K562 (cell line): Measurements from ENCODE around the gene DNASE2. TPM values are rescaled to one million over a fixed set of nuclear protein-coding genes. Genes with fewer than 3 reads are reported as not detected.

Source experiments
- AFF4 ChIP-seq: sonication (generic); formaldehyde crosslinking; IDR thresholded peaks from 2 replicates; pipeline ENCODE4 v1.8.0; 2023; ENCODE audit warnings: mild to moderate bottlenecking, missing genetic modification reagents
- BHLHE40 ChIP-seq: IDR thresholded peaks from 2 replicates; pipeline ENCODE4 v1.6.1; 2011; ENCODE audit warnings: low read length, improper control_type of control experiment
- CAMTA2 ChIP-seq: fragments of 250-450 bp; sonication (Bioruptor Pico); conservative IDR thresholded peaks from 2 replicates; pipeline ENCODE4 v1.5.1; 2022
- CCAR2 ChIP-seq: fragments of 200-400 bp; formaldehyde crosslinking; IDR thresholded peaks from 2 replicates; pipeline ENCODE4 v1.6.1; 2017; ENCODE audit warnings: mild to moderate bottlenecking, low read depth, low read length
- CEBPG ChIP-seq, 3 experiments: fragments of 200-800 bp in 1 of 3; sonication (Bioruptor generic) in 1 of 3; sonication (generic) in 1 of 3; formaldehyde crosslinking in 1 of 3; IDR thresholded peaks in 2 of 3; conservative IDR thresholded peaks in 1 of 3; 2 replicates each; pipeline versions ENCODE4 v1.6.1 to v1.8.0; 2016 to 2022; ENCODE audit warnings: missing compliant biosample characterization in 2 of 3, missing genetic modification characterization in 2 of 3, mild to moderate bottlenecking in 1 of 3, missing genetic modification reagents in 1 of 3
- FIP1L1 ChIP-seq: fragments of 200-400 bp; formaldehyde crosslinking; IDR thresholded peaks from 2 replicates; pipeline ENCODE4 v1.6.1; 2018; ENCODE audit warnings: mild to moderate bottlenecking, low read depth, low read length; ENCODE audit not compliant: poor library complexity, severe bottlenecking
- FUS ChIP-seq: fragments of 200-400 bp; formaldehyde crosslinking; optimal IDR thresholded peaks from 2 replicates; pipeline ENCODE3; 2017; ENCODE audit warnings: low read depth, low read length
- GATAD2A ChIP-seq: fragments of 450-650 bp; IDR thresholded peaks from 2 replicates; pipeline ENCODE4 v1.6.1; 2017
- HMG20A ChIP-seq: fragments of 450-650 bp; formaldehyde crosslinking; conservative IDR thresholded peaks from 2 replicates; pipeline ENCODE4 v1.4.0; 2020; ENCODE audit warnings: mild to moderate bottlenecking, mixed read lengths
- MECOM ChIP-seq: fragments of 250-450 bp; sonication (Bioruptor Pico); IDR thresholded peaks from 2 replicates; pipeline ENCODE4 v1.8.0; 2022; ENCODE audit warnings: inconsistent platforms
- MTA1 ChIP-seq: fragments of 450-650 bp; IDR thresholded peaks from 2 replicates; pipeline ENCODE4 v1.6.1; 2017; ENCODE audit warnings: borderline replicate concordance
- POLR2G ChIP-seq: fragments of 200-400 bp; formaldehyde crosslinking; IDR thresholded peaks from 2 replicates; pipeline ENCODE4 v1.6.1; 2017; ENCODE audit warnings: low read depth, mild to moderate bottlenecking, antibody characterized with exemption, low read length, moderate library complexity
- RNF2 ChIP-seq: sonication (generic); IDR thresholded peaks from 2 replicates; pipeline ENCODE4 v1.6.1; 2016
- STAT5A ChIP-seq: IDR thresholded peaks from 2 replicates; pipeline ENCODE4 v1.6.1; 2012; ENCODE audit warnings: low read length, inconsistent platforms, borderline replicate concordance
- STAT5B ChIP-seq: fragments of 250-450 bp; sonication (Bioruptor Pico); IDR thresholded peaks from 2 replicates; pipeline ENCODE4 v1.8.0; 2021; ENCODE audit warnings: mild to moderate bottlenecking, inconsistent platforms
- YBX1 ChIP-seq: fragments of 450-650 bp; IDR thresholded peaks from 2 replicates; pipeline ENCODE4 v1.7.1; 2016; ENCODE audit warnings: mild to moderate bottlenecking
- ZFPM2 ChIP-seq: fragments of 250-450 bp; sonication (Bioruptor Pico); IDR thresholded peaks from 2 replicates; pipeline ENCODE4 v1.5.1; 2022; ENCODE audit warnings: mild to moderate bottlenecking
- ZNF134 ChIP-seq: fragments of 250-450 bp; sonication (Bioruptor Pico); conservative IDR thresholded peaks from 2 replicates; pipeline ENCODE4 v1.4.0; 2020
- ZNF24 ChIP-seq: fragments of 450-650 bp; IDR thresholded peaks from 2 replicates; pipeline ENCODE4 v1.6.1; 2016
- ZNF764 ChIP-seq: fragments of 250-450 bp; sonication (Bioruptor Pico); IDR thresholded peaks from 2 replicates; pipeline ENCODE4 v1.4.0; 2020; ENCODE audit warnings: low read depth, mild to moderate bottlenecking, moderate library complexity
- polyA plus RNA-seq, 8 experiments: library from polyadenylated mRNA; depleted of rRNA in 4 of 8; stranded (reverse) in 5 of 8; unstranded in 3 of 8; fragments of >200 nt; fragmentation: Nextera tagmentation in 2 of 8; fragmentation: Illumina TruSeq in 1 of 8; extraction: Ambion mirVana in 2 of 8; extraction: Trizol in 1 of 8; gene quantifications; 2 replicates each; pipeline versions ENCODE4 v1.2.1 to v1.2.3, GENCODE V29; 2011 to 2014; ENCODE audit warnings: inconsistent platforms in 1 of 8, missing spikeins in 1 of 8
- total RNA-seq, 7 experiments: library from RNA; depleted of rRNA in 6 of 7; stranded (reverse); fragments of >200 nt in 6 of 7; fragmentation: Illumina TruSeq in 2 of 7; extraction: Trizol in 2 of 7; gene quantifications; 2 replicates each; pipeline versions ENCODE4 v1.2.1 to v1.2.3, GENCODE V29; 2011 to 2021; ENCODE audit warnings: low replicate concordance in 1 of 7
- TF ChIP-seq, protein P1 (sequence below): sonication (generic); formaldehyde crosslinking; IDR thresholded peaks from 2 replicates; pipeline ENCODE4 v1.8.0; 2022; ENCODE audit warnings: mild to moderate bottlenecking, low read depth, missing genetic modification reagents
- TF ChIP-seq, protein P2 (sequence below): sonication (generic); formaldehyde crosslinking; IDR thresholded peaks from 2 replicates; pipeline ENCODE4 v1.8.1; 2023; ENCODE audit warnings: mild to moderate bottlenecking, missing genetic modification reagents, moderate library complexity

The DNASE2 gene
- total and polyA plus RNA-seq, 9 of the 15 experiments (the other 6 are each of a cell fraction or from before 2014, with no cell fraction given), result 4.4 to 27.0 (median 20.2) TPM

DNA sequence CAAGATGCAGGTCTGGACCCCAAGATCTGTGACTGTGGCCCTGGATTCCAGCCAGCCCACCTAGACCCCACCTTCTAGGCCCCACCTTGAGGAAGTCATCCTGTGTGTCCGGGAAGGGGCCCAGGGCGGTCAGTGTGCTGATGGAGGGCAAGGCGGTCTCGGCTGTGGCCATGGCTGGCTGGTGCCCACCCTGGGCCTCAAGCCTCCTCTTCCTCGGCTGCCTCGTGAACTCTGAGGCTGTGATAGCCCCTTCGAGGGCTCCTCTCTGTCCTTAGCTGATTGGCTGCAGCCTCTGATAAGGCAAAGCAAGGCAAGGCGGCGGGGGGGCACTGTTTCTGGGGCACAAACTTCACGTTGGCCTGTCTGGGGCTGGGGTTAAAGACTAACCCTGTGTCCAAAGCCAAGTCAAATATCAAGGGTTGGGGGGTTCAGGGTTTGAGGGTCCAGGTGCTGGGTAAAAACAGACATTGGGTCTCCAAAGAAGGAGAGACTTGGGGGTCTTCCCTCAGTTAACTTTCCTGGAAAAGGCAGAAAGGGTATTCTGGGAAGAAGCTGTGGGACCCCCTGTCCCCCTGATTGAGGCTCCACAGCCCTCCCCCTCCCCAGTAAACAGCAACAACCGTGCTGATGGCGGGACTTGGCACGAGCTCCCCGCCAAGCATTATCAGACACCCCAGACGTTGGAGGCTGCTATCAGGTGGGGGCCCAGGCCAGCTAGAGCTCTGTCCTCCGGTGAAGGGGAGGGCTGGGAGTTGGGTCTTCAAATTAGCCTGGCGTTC is 5.9 kb upstream of the DNASE2 start, which contains the start of gene KLF1 (continued):
- peak; percentile 72; the same call in 1 of the 2 replicates for TF ChIP-seq STAT5A
- TF ChIP-seq POLR2G, result peak; percentile 88
- TF ChIP-seq BHLHE40, result peak; percentile 95
- TF ChIP-seq, protein P1, sequence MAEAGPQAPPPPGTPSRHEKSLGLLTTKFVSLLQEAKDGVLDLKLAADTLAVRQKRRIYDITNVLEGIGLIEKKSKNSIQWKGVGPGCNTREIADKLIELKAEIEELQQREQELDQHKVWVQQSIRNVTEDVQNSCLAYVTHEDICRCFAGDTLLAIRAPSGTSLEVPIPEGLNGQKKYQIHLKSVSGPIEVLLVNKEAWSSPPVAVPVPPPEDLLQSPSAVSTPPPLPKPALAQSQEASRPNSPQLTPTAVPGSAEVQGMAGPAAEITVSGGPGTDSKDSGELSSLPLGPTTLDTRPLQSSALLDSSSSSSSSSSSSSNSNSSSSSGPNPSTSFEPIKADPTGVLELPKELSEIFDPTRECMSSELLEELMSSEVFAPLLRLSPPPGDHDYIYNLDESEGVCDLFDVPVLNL (CRISPR knock-in tag), result no peak
- no peak for TF ChIP-seq HMG20A (CRISPR knock-in tag)
- TF ChIP-seq, protein P2, sequence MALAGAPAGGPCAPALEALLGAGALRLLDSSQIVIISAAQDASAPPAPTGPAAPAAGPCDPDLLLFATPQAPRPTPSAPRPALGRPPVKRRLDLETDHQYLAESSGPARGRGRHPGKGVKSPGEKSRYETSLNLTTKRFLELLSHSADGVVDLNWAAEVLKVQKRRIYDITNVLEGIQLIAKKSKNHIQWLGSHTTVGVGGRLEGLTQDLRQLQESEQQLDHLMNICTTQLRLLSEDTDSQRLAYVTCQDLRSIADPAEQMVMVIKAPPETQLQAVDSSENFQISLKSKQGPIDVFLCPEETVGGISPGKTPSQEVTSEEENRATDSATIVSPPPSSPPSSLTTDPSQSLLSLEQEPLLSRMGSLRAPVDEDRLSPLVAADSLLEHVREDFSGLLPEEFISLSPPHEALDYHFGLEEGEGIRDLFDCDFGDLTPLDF, result no peak; the same call in 1 of the 2 replicates
- peak; percentile 52; the same call in 1 of the 2 replicates for TF ChIP-seq MTA1
- no peak for TF ChIP-seq ZNF24
- no peak for TF ChIP-seq ZNF134 (CRISPR knock-in tag)
- TF ChIP-seq MECOM (CRISPR knock-in tag), result peak; percentile 28; the same call in 1 of the 2 replicates
- TF ChIP-seq CEBPG (CRISPR knock-in tag; IDR thresholded peaks at IDR 0.05), result no peak
- TF ChIP-seq CEBPG (tag; conservative IDR thresholded peaks at IDR 0.05 in 1 of 2, IDR thresholded peaks at IDR 0.05 in 1 of 2), result no peak
- no peak for TF ChIP-seq CAMTA2 (CRISPR knock-in tag)
- no peak for TF ChIP-seq CCAR2
- no peak for TF ChIP-seq ZFPM2
- no peak for TF ChIP-seq FUS
- TF ChIP-seq STAT5B, result no peak
- peak; percentile 87; the same call in 1 of the 2 replicates for TF ChIP-seq GATAD2A
- TF ChIP-seq FIP1L1, result no peak
- peak; percentile 91 for TF ChIP-seq AFF4 (CRISPR knock-in tag)
- TF ChIP-seq YBX1, result no peak
- TF ChIP-seq ZNF764 (CRISPR knock-in tag), result no peak
- TF ChIP-seq RNF2, result peak; percentile 85
